Measurements from ENCODE around the gene SIX1.

DNA sequence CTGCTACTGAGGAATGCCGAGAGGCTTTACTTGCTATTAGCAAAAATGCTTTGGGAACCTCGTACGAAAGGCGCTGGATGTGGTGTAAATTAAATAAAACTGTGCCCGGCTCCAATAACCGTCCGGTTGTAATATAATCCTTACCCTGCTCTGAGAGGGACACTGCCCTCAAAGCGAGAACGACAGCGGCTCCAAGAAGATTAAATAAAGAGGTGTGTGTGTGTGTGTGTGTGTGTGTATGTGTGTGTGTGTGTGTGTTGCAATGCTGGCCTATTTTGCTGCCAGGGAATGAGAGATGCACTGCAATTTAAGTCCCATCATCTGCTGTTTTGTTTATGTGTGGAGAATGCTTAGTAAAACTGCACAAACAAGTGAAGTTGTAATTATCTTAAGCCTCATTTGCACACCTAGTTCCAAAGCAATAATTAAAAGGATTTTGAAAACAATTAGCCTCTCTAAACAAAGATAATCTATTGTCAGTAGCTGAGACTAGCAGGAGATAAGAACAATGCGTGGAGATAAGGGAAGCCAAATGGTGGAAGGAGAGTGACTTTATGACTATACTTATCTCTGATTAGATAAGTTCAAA, 1.2 kb upstream of the SIX1 start:
- TF ChIP-seq HMGXB4 (CRISPR knock-in tag; IDR thresholded peaks at IDR 0.05) (no peak), ATF1 (CRISPR knock-in tag; IDR thresholded peaks at IDR 0.05) (no peak), CTCF (IDR thresholded peaks at IDR 0.05) (no peak)
- TF ChIP-seq, protein P1, sequence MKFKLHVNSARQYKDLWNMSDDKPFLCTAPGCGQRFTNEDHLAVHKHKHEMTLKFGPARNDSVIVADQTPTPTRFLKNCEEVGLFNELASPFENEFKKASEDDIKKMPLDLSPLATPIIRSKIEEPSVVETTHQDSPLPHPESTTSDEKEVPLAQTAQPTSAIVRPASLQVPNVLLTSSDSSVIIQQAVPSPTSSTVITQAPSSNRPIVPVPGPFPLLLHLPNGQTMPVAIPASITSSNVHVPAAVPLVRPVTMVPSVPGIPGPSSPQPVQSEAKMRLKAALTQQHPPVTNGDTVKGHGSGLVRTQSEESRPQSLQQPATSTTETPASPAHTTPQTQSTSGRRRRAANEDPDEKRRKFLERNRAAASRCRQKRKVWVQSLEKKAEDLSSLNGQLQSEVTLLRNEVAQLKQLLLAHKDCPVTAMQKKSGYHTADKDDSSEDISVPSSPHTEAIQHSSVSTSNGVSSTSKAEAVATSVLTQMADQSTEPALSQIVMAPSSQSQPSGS (CRISPR knock-in tag; IDR thresholded peaks at IDR 0.05; ENCODE audit: borderline replicate concordance, low read depth) = no peak

Data from WTC11 (cell line).